Measurements from ENCODE around the gene NFATC2IP. TPM values are rescaled to one million over a fixed set of nuclear protein-coding genes. Genes with fewer than 3 reads are reported as not detected.
A peak's percentile ranks its signal among the peaks of the same experiment; 100 is the strongest.

The NFATC2IP gene
- total and polyA plus RNA-seq, 2 of the 8 experiments (the other 6 are each of a cell fraction or from before 2014, with no cell fraction given): 54.4 to 71.5 TPM

GRCh38 chr16:28905229-28905754, 45.4 kb upstream of the NFATC2IP start:
- no peak overlapping the region for H2BK12ac ChIP-seq (ENCODE audit: low read depth, low read length)
- no peak overlapping the region for H4K8ac ChIP-seq (ENCODE audit: extremely low read depth, insufficient read depth, low read length)
- no peak overlapping the region for H3K9ac ChIP-seq (replicated peaks in 1 of 4; ENCODE audit: extremely low read depth in 1 of 4, low read depth in 3 of 4, low read length in 3 of 4)
- H3K79me1 ChIP-seq (ENCODE audit: low read depth, low read length): no peaks in the 10 kb centered on the region
- H2AFZ ChIP-seq (ENCODE audit: low read length): no peak overlapping the region
- peaks cover 0 to 3% of the 10 kb centered on the region in 2 experiments for H4K20me1 ChIP-seq (replicated peaks in 1 of 2; ENCODE audit: control insufficient read depth in 1 of 2, insufficient read depth in 2 of 2, low read length in 2 of 2)
- H3K23ac ChIP-seq (ENCODE audit: insufficient read length): no peak overlapping the region
- peak overlapping the region; percentile 39; the same call in 1 of the 2 replicates for H2BK5ac ChIP-seq (ENCODE audit: low read depth, low read length)
- no peak overlapping the region for H4K5ac ChIP-seq (ENCODE audit: insufficient read length, low read depth, low read length)
- no peak overlapping the region for H2BK15ac ChIP-seq (ENCODE audit: low read length)
- no peak overlapping the region for H3K27ac ChIP-seq (ENCODE audit: low read depth, low read length)
- no peak overlapping the region for H3K14ac ChIP-seq (ENCODE audit: insufficient read length)
- no peak overlapping the region for H3K56ac ChIP-seq (replicated peaks; ENCODE audit: insufficient read length, low read depth, low read length)
- ChIA-PET CTCF (ENCODE audit: partially characterized antibody) (interaction anchor here (0.6 to 2.7 kb wide), 4 partner anchors 15 to 75 kb away, joined by 3 to 8 read pairs (median 4); no protein-coding TSS in a partner anchor), POLR2A (ENCODE audit: partially characterized antibody) (interaction anchor here (1.1 to 2.1 kb wide), 6 partner anchors 9 to 82 kb away, joined by 3 to 7 read pairs (median 4); partner anchors contain the start of gene ATXN2L)
- FAIRE-seq (no peak), DNase-seq (ENCODE audit: low read depth in 1 of 2, low spot score in 2 of 2) (no peak)
- no peaks in the 10 kb centered on the region for H3K79me2 ChIP-seq (ENCODE audit: control insufficient read depth in 1 of 2, insufficient read depth in 2 of 2, low read length in 2 of 2)
- H2BK20ac ChIP-seq (ENCODE audit: low read length): no peak overlapping the region
- no peaks in the 10 kb centered on the region for H3K27me3 ChIP-seq (replicated peaks in 1 of 4; ENCODE audit: control insufficient read depth in 3 of 4, extremely low read depth in 1 of 4, insufficient read depth in 3 of 4, low read length in 3 of 4)
- H3K4me3 ChIP-seq (ENCODE audit: extremely low read depth in 1 of 4, insufficient read depth in 2 of 4, low read depth in 3 of 4, low read length in 4 of 4): no peak overlapping the region
- H3K4me1 ChIP-seq (replicated peaks in 1 of 4; ENCODE audit: control insufficient read depth in 3 of 4, insufficient read depth in 4 of 4, low read length in 3 of 4): no peaks in the 10 kb centered on the region; a peak in 1 of 7 replicates
- no peak overlapping the region for H3K18ac ChIP-seq (ENCODE audit: extremely low read depth, low read length)
- no peaks in the 10 kb centered on the region for H3K23me2 ChIP-seq (ENCODE audit: low read depth, low read length)
- no peak overlapping the region for H3K4ac ChIP-seq (replicated peaks; ENCODE audit: insufficient read length, low read depth, low read length)
- H3K9me3 ChIP-seq (ENCODE audit: insufficient read depth in 2 of 2, low read depth in 1 of 2, low read length in 1 of 2): no peaks in the 10 kb centered on the region
- H3K36me3 ChIP-seq (ENCODE audit: control insufficient read depth in 2 of 4, insufficient read depth in 4 of 4, low read length in 3 of 4): no peaks in the 10 kb centered on the region; a peak in 2 of 8 replicates
- H2AK5ac ChIP-seq (ENCODE audit: low read depth, low read length): no peak overlapping the region
- no peak overlapping the region for H2BK120ac ChIP-seq (replicated peaks; ENCODE audit: low read depth, low read length)
- H3K4me2 ChIP-seq (ENCODE audit: insufficient read depth in 1 of 2, low read depth in 2 of 2, low read length in 2 of 2): no peak overlapping the region
- H4K91ac ChIP-seq (replicated peaks; ENCODE audit: insufficient read length, low read length): no peak overlapping the region
- 90% methylated on average over 6 of the region's 9 CpGs; no CpG with 5 or more reads in 1 of the 2 experiments for WGBS, 2 experiments (ENCODE audit: extremely low coverage in 1 of 2, insufficient coverage in 1 of 2, insufficient read length in 1 of 2, insufficient replicate concordance in 2 of 2, low coverage in 1 of 2, low lambda C conversion rate in 2 of 2, missing lambda C conversion rate in 1 of 2)
- TF ChIP-seq POLR2AphosphoS5 (IDR thresholded peaks at IDR 0.05; ENCODE audit: low read depth, low read length) (no peak), SUZ12 (IDR thresholded peaks at IDR 0.05; ENCODE audit: low read length) (no peak), TCF12 (IDR thresholded peaks at IDR 0.05; ENCODE audit: low read depth, low read length) (no peak), EGR1 (IDR thresholded peaks at IDR 0.05; ENCODE audit: borderline replicate concordance, low read depth, low read length) (no peak), KDM1A (IDR thresholded peaks at IDR 0.05; ENCODE audit: borderline replicate concordance, low read length) (no peak), BRCA1 (IDR thresholded peaks at IDR 0.05; ENCODE audit: low read depth, low read length) (no peak), SIX5 (IDR thresholded peaks at IDR 0.05; ENCODE audit: low read depth, low read length) (no peak), BACH1 (IDR thresholded peaks at IDR 0.05; ENCODE audit: low read length) (no peak), SP2 (IDR thresholded peaks at IDR 0.05; ENCODE audit: low read length) (no peak), RAD21 (IDR thresholded peaks at IDR 0.05 in 1 of 2, conservative IDR thresholded peaks at IDR 0.05 in 1 of 2; ENCODE audit: low read depth in 2 of 2, low read length in 2 of 2) (no peak), KDM4A (IDR thresholded peaks at IDR 0.05; ENCODE audit: low read depth, low read length, severe bottlenecking) (no peak), SAP30 (IDR thresholded peaks at IDR 0.05; ENCODE audit: insufficient read depth, insufficient replicate concordance, low read length) (no peak), TAF1 (IDR thresholded peaks at IDR 0.05; ENCODE audit: low read depth, low read length) (no peak), CREB1 (IDR thresholded peaks at IDR 0.05) (no peak), CBX5 (IDR thresholded peaks at IDR 0.05; ENCODE audit: low read depth, low read length) (no peak)

Data from H1 (cell line).